Panc1 (cell line): ENCODE data around the gene ZMYM3. TPM values are rescaled to one million over a fixed set of nuclear protein-coding genes. Genes with fewer than 3 reads are reported as not detected.

Experiments
- ATAC-seq: fragments of 200-7000 bp; cut with Tn5 transposase; 2 replicates; pipeline ENCODE4 v1.9.1; 2020; ENCODE audit warnings: mild to moderate bottlenecking, moderate library complexity
- BruUV-seq: library from RNA; stranded (reverse); fragments of 400-500 nt; replicated peaks from 2 replicates; lab custom pipeline; 2021; lab: Mats Ljungman, UMichigan
- CTCF ChIA-PET: fragments of 300-600 bp; sonication (Branson Sonifier 250); formaldehyde crosslinking; loops from one replicate; lab custom pipeline; 2022; ENCODE audit warnings: antibody characterized with exemption; lab: Charles Lee
- POLR2A ChIA-PET: fragments of 300-600 bp; sonication (Branson Sonifier 250); formaldehyde crosslinking; loops from one replicate; lab custom pipeline; 2022; ENCODE audit warnings: antibody characterized with exemption; lab: Charles Lee
- DNase-seq: peaks from one replicate; pipeline ENCODE4 v3.0.0-alpha.2; 2010; ENCODE audit warnings: low read depth, low spot score
- H3K27ac ChIP-seq: 2 replicates; pipeline ENCODE4 v1.5.1; 2011; ENCODE audit warnings: mild to moderate bottlenecking, low read length, inconsistent platforms
- H3K27me3 ChIP-seq: fragments of 200-500 bp; sonication (Bioruptor generic); 2 replicates; pipeline ENCODE4 v1.6.0; 2014; ENCODE audit warnings: low read length, inconsistent platforms; ENCODE audit not compliant: control insufficient read depth, insufficient read depth
- H3K36me3 ChIP-seq: fragments of 200-500 bp; sonication (Bioruptor generic); 2 replicates; pipeline ENCODE4 v1.5.1; 2014; ENCODE audit warnings: inconsistent platforms, mild to moderate bottlenecking, low read length, moderate library complexity; ENCODE audit not compliant: control insufficient read depth, insufficient read depth
- H3K4me1 ChIP-seq: 2 replicates; pipeline ENCODE4 v1.5.1; 2011; ENCODE audit warnings: inconsistent platforms, mild to moderate bottlenecking, low read length, moderate library complexity; ENCODE audit not compliant: control insufficient read depth, insufficient read depth
- H3K4me3 ChIP-seq, 2 experiments: 2 replicates each; pipeline ENCODE4 v1.5.1; 2011 to 2012; ENCODE audit warnings: low read depth in 2 of 2, low read length in 2 of 2, mild to moderate bottlenecking in 2 of 2, inconsistent platforms in 1 of 2, moderate library complexity in 1 of 2
- H3K9me3 ChIP-seq: fragments of 200-500 bp; sonication (Bioruptor generic); 2 replicates; pipeline ENCODE4 v1.5.1; 2014; ENCODE audit warnings: low read depth, mild to moderate bottlenecking, inconsistent platforms, low read length, moderate library complexity; ENCODE audit not compliant: control insufficient read depth, insufficient read depth
- CTCF ChIP-seq: fragments of 450-650 bp; IDR thresholded peaks from 2 replicates; pipeline ENCODE4 v1.5.1; 2017; ENCODE audit warnings: mild to moderate bottlenecking
- POLR2AphosphoS5 ChIP-seq: IDR thresholded peaks from 2 replicates; pipeline ENCODE4 v1.6.1; 2012; ENCODE audit warnings: mild to moderate bottlenecking, low read depth, low read length, moderate library complexity
- REST ChIP-seq, 2 experiments: IDR thresholded peaks; 2 replicates each; pipeline ENCODE4 v1.6.1; 2011 to 2012; ENCODE audit warnings: low read depth in 2 of 2, control low read depth in 1 of 2, low read length in 1 of 2, mild to moderate bottlenecking in 1 of 2, moderate library complexity in 1 of 2; ENCODE audit not compliant: insufficient read depth in 1 of 2
- SIN3A ChIP-seq: IDR thresholded peaks from 2 replicates; pipeline ENCODE4 v1.6.1; 2012; ENCODE audit warnings: low read depth, mild to moderate bottlenecking, low read length, moderate library complexity, borderline replicate concordance; ENCODE audit not compliant: insufficient read depth
- TCF7L2 ChIP-seq: IDR thresholded peaks from 2 replicates; pipeline ENCODE4 v1.6.1; 2011; ENCODE audit warnings: mild to moderate bottlenecking, low read depth, low read length, inconsistent platforms
- in situ Hi-C: cut with HindIII; loops from 2 replicates; pipeline ENCODE4 v1.10.0; 2016; ENCODE audit warnings: low sequenced_read_pairs, low pct_unique_long_range_greater_than_20kb
- intact Hi-C: fragments of 100-400 bp; cut with micrococcal nuclease; formaldehyde crosslinking; loops from one replicate; pipeline ENCODE4 v1.10.0; 2022; ENCODE audit not compliant: unreplicated experiment
- total RNA-seq: library from RNA; stranded (reverse); gene quantifications from one replicate; pipeline ENCODE4 v1.2.1, GENCODE V29; 2021; ENCODE audit not compliant: unreplicated experiment

Gene ZMYM3
- total RNA-seq, 1 experiment from 2014 or later: 40.2 TPM

- H3K27ac ChIP-seq: no peak overlapping the region
- no peaks in the 10 kb centered on the region for H3K27me3 ChIP-seq
- H3K9me3 ChIP-seq: no peaks in the 10 kb centered on the region
- H3K4me1 ChIP-seq: no peaks in the 10 kb centered on the region; the same call in 1 of the 2 replicates
- CTCF ChIA-PET: interaction anchor here (0.6 kb wide), 1 partner anchor 9 kb away, joined by 8 read pairs; no protein-coding TSS in a partner anchor
- H3K4me3 ChIP-seq: no peak overlapping the region
- no peaks in the 10 kb centered on the region for H3K36me3 ChIP-seq
- ATAC-seq: no peak
- intact Hi-C loops (no loop called here), in situ Hi-C loops (no loop called here)
- no peak for DNase-seq
- no TSS peak for BruUV-seq
- TF ChIP-seq SIN3A (no peak), TCF7L2 (no peak), POLR2AphosphoS5 (no peak), REST (IDR thresholded peaks at IDR 0.05; ENCODE audit: insufficient read depth in 1 of 2, low read depth in 2 of 2, low read length in 1 of 2) (no peak), CTCF (no peak)
- POLR2A ChIA-PET: no interaction called here
Observed at GRCh38 chrX:71224098-71224708, 29.7 kb downstream of the ZMYM3 start.

- DNase-seq (no peak), ATAC-seq (no peak)
- Histone ChIP-seq H3K36me3 (no peaks in the 10 kb centered on the region), H3K4me1 (no peaks in the 10 kb centered on the region; the same call in 1 of the 2 replicates), H3K4me3 (no peak within 1 kb of the TSS), H3K27me3 (no peaks in the 10 kb centered on the region), H3K9me3 (no peaks in the 10 kb centered on the region), H3K27ac (no peak within 1 kb of the TSS)
- CTCF ChIA-PET: no interaction called here
- intact Hi-C loops (no loop called here), in situ Hi-C loops (no loop called here)
- POLR2A ChIA-PET: no interaction called here
- TF ChIP-seq REST (IDR thresholded peaks at IDR 0.05; ENCODE audit: insufficient read depth in 1 of 2, low read depth in 2 of 2, low read length in 1 of 2) (no peak), CTCF (no peak), POLR2AphosphoS5 (no peak), TCF7L2 (no peak), SIN3A (no peak)
- BruUV-seq: no TSS peak
Observed at GRCh38 chrX:71222929-71223328, 31.0 kb downstream of the ZMYM3 start, which contains the start of gene GJB1. Gene GJB1, plus strand, starts transcription at chrX:71223224. Its CDS starts 484 bp downstream, at chrX:71223708.
